H9 (cell line): ENCODE results near the gene N4BP2. TPM values are rescaled to one million over a fixed set of nuclear protein-coding genes. Genes with fewer than 3 reads are reported as not detected.

Source experiments
- DNase-seq: peaks from one replicate; pipeline ENCODE4 v3.0.0-alpha.2; 2017
- H2AFZ ChIP-seq: one replicate; pipeline ENCODE4 v1.6.1; 2013; ENCODE audit warnings: mild to moderate bottlenecking, low read length, control low read depth, moderate library complexity
- H2AK5ac ChIP-seq: 2 replicates; pipeline ENCODE4 v1.6.1; 2013; ENCODE audit warnings: low read length, control low read depth, mixed read lengths; ENCODE audit not compliant: insufficient read length
- H2BK120ac ChIP-seq: one replicate; pipeline ENCODE4 v1.6.1; 2013; ENCODE audit warnings: low read depth, mild to moderate bottlenecking, low read length, control low read depth, inconsistent platforms; ENCODE audit not compliant: poor library complexity, severe bottlenecking
- H2BK12ac ChIP-seq: 2 replicates; pipeline ENCODE4 v1.6.1; 2013; ENCODE audit warnings: low read length, control low read depth, mixed read lengths, low read depth; ENCODE audit not compliant: insufficient read length
- H2BK15ac ChIP-seq: 2 replicates; pipeline ENCODE4 v1.6.1; 2013; ENCODE audit warnings: low read depth, low read length, control low read depth
- H2BK20ac ChIP-seq: one replicate; pipeline ENCODE4 v1.6.1; 2013; ENCODE audit warnings: low read depth, mild to moderate bottlenecking, low read length, control low read depth, inconsistent platforms; ENCODE audit not compliant: poor library complexity, severe bottlenecking
- H2BK5ac ChIP-seq: 2 replicates; pipeline ENCODE4 v1.6.1; 2013; ENCODE audit warnings: low read length, control low read depth, mixed read lengths; ENCODE audit not compliant: insufficient read length
- H3K14ac ChIP-seq: 2 replicates; pipeline ENCODE4 v1.6.1; 2013; ENCODE audit warnings: low read length, control low read depth; ENCODE audit not compliant: insufficient read depth
- H3K18ac ChIP-seq: 2 replicates; pipeline ENCODE4 v1.6.1; 2013; ENCODE audit warnings: low read depth, mild to moderate bottlenecking, mixed read lengths, low read length, control low read depth; ENCODE audit not compliant: insufficient read length
- H3K23ac ChIP-seq: 2 replicates; pipeline ENCODE4 v1.6.1; 2013; ENCODE audit warnings: low read length, control low read depth, mixed read lengths, low read depth; ENCODE audit not compliant: insufficient read length
- H3K23me2 ChIP-seq: 2 replicates; pipeline ENCODE4 v1.6.1; 2013; ENCODE audit warnings: low read depth, mild to moderate bottlenecking, mixed read lengths, low read length, control low read depth; ENCODE audit not compliant: insufficient read length, poor library complexity, severe bottlenecking
- H3K27ac ChIP-seq: 2 replicates; pipeline ENCODE4 v1.5.1; 2013; ENCODE audit warnings: low read length, control low read depth, mixed read lengths, low read depth; ENCODE audit not compliant: insufficient read length
- H3K27me3 ChIP-seq: 2 replicates; pipeline ENCODE4 v1.6.1; 2013; ENCODE audit warnings: low read length, control low read depth, inconsistent platforms; ENCODE audit not compliant: insufficient read depth
- H3K4ac ChIP-seq: 2 replicates; pipeline ENCODE4 v1.6.1; 2013; ENCODE audit warnings: low read depth, mild to moderate bottlenecking, control low read depth, inconsistent platforms, low read length, moderate library complexity
- H3K4me1 ChIP-seq: 2 replicates; pipeline ENCODE4 v1.6.1; 2013; ENCODE audit warnings: low read length, control low read depth, inconsistent platforms; ENCODE audit not compliant: insufficient read depth
- H3K4me2 ChIP-seq: 2 replicates; pipeline ENCODE4 v1.6.1; 2013; ENCODE audit warnings: low read length, control low read depth, mixed read lengths; ENCODE audit not compliant: insufficient read length, insufficient read depth
- H3K56ac ChIP-seq: 2 replicates; pipeline ENCODE4 v1.6.1; 2013; ENCODE audit warnings: low read depth, mild to moderate bottlenecking, mixed read lengths, low read length, control low read depth; ENCODE audit not compliant: insufficient read length
- H3K79me1 ChIP-seq: 2 replicates; pipeline ENCODE4 v1.6.1; 2013; ENCODE audit warnings: low read depth, mild to moderate bottlenecking, moderate library complexity, low read length, control low read depth, inconsistent platforms; ENCODE audit not compliant: insufficient read depth, poor library complexity, severe bottlenecking
- H3K79me2 ChIP-seq: 2 replicates; pipeline ENCODE4 v1.6.1; 2013; ENCODE audit warnings: low read length, control low read depth, inconsistent platforms; ENCODE audit not compliant: insufficient read depth
- H3K9ac ChIP-seq: 2 replicates; pipeline ENCODE4 v1.6.1; 2013; ENCODE audit warnings: low read length, control low read depth, mixed read lengths; ENCODE audit not compliant: insufficient read length; ENCODE audit errors: extremely low read depth
- H3K9me3 ChIP-seq: one replicate; pipeline ENCODE4 v1.6.1; 2013; ENCODE audit warnings: low read depth, low read length, inconsistent platforms; ENCODE audit not compliant: control insufficient read depth
- H3T11ph ChIP-seq: one replicate; pipeline ENCODE4 v1.6.1; 2013; ENCODE audit warnings: mild to moderate bottlenecking, low read length, control low read depth, inconsistent platforms
- H4K20me1 ChIP-seq: one replicate; pipeline ENCODE4 v1.6.1; 2013; ENCODE audit not compliant: control insufficient read depth, insufficient read length, insufficient read depth
- H4K5ac ChIP-seq: 2 replicates; pipeline ENCODE4 v1.6.1; 2013; ENCODE audit warnings: low read depth, mild to moderate bottlenecking, mixed read lengths, low read length, control low read depth; ENCODE audit not compliant: insufficient read length
- H4K8ac ChIP-seq: replicated peaks from 2 replicates; pipeline ENCODE4 v1.6.1; 2013; ENCODE audit warnings: low read length, control low read depth, mixed read lengths, low read depth; ENCODE audit not compliant: insufficient read length
- H4K91ac ChIP-seq: 2 replicates; pipeline ENCODE4 v1.6.1; 2013; ENCODE audit warnings: low read depth, mild to moderate bottlenecking, moderate library complexity, mixed read lengths, low read length, control low read depth; ENCODE audit not compliant: insufficient read length
- H3K27ac Mint-ChIP-seq, 3 experiments: 2 replicates in 2 of 3; 3 replicates in 1 of 3; pipeline ENCODE4 v1.8.0; 2020 to 2021; ENCODE audit warnings: mixed read lengths in 3 of 3, mild to moderate bottlenecking in 1 of 3, moderate library complexity in 1 of 3
- H3K27me3 Mint-ChIP-seq: 2 replicates; pipeline ENCODE4 v1.8.0; 2021; ENCODE audit warnings: low read depth, mild to moderate bottlenecking, moderate library complexity, mixed read lengths
- H3K36me3 Mint-ChIP-seq, 3 experiments: 2 replicates in 2 of 3; 3 replicates in 1 of 3; pipeline ENCODE4 v1.8.0; 2020 to 2021; ENCODE audit warnings: low read depth in 3 of 3, mixed read lengths in 3 of 3; ENCODE audit not compliant: insufficient read depth in 1 of 3
- H3K4me1 Mint-ChIP-seq, 2 experiments: 2 replicates each; pipeline ENCODE4 v1.8.0; 2020; ENCODE audit warnings: mixed read lengths in 2 of 2
- H3K4me3 Mint-ChIP-seq, 2 experiments: 2 replicates in 1 of 2; 3 replicates in 1 of 2; pipeline ENCODE4 v1.8.0; 2020 to 2021; ENCODE audit warnings: mild to moderate bottlenecking in 2 of 2, mixed read lengths in 2 of 2, moderate library complexity in 1 of 2
- H3K9me3 Mint-ChIP-seq, 2 experiments: 2 replicates in 1 of 2; 3 replicates in 1 of 2; pipeline ENCODE4 v1.8.0; 2020; ENCODE audit warnings: mild to moderate bottlenecking in 2 of 2, mixed read lengths in 2 of 2, moderate library complexity in 1 of 2
- total RNA-seq: library from RNA; stranded (reverse); gene quantifications from 2 replicates; pipeline ENCODE4 v1.2.1, GENCODE V29; 2021
- TF ChIP-seq, protein P1 (sequence below): fragments of 200-600 bp; sonication (generic); conservative IDR thresholded peaks from 3 replicates; pipeline ENCODE4 v1.8.0; 2021; ENCODE audit warnings: antibody characterized with exemption, mild to moderate bottlenecking

Gene N4BP2
- total RNA-seq, 1 experiment from 2014 or later = 35.0 TPM

DNA sequence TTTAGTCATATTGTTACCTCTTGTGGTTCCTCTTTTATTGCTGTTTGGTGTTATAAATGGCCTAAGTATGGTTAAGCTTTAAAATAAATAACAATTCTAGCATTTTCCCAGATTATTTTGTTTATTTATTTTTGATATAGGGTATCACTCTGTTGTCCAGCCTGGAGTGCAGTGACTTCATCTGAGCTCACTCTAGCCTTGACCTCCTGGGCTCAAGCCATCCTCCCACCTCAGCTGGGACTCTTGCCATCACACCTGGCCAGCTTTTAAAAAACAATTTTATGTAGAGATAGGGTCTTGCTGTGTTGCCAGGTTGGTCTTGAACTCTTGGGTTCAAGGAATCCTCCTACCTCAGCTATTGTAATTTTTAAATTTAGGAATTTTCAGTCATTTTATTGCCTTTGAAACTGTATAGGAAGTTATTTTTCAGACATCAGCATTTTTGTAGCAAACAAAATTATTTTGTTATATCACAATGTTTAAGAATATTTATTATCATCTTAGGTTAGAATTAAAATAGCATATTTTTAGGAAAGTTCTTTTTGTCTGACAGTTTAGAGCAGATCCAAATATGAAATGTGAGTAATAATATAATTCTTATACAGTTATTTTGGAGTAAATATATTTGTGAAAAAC lies 73.9 kb downstream of the N4BP2 start:
- H3K27me3 Mint-ChIP-seq = no peaks in the 10 kb centered on the region
- Histone ChIP-seq H3K18ac (no peak overlapping the region), H3K4me2 (no peak overlapping the region), H3K79me1 (no peaks in the 10 kb centered on the region), H4K5ac (no peak overlapping the region), H3K9me3 (no peaks in the 10 kb centered on the region), H2BK5ac (no peak overlapping the region), H3K4me1 (no peaks in the 10 kb centered on the region), H4K20me1 (no peaks in the 10 kb centered on the region), H2AFZ (no peak overlapping the region), H2AK5ac (no peak overlapping the region), H3K27me3 (no peaks in the 10 kb centered on the region), H3K23ac (no peak overlapping the region), H2BK120ac (no peak overlapping the region), H3K9ac (no peak overlapping the region), H2BK15ac (no peak overlapping the region), H3K14ac (no peak overlapping the region), H3K79me2 (no peaks in the 10 kb centered on the region), H4K8ac (no peak overlapping the region), H4K91ac (no peak overlapping the region), H3K23me2 (no peaks in the 10 kb centered on the region), H3K4ac (no peak overlapping the region), H3K27ac (no peak overlapping the region), H3T11ph (no peak overlapping the region), H2BK20ac (no peak overlapping the region), H2BK12ac (no peak overlapping the region), H3K56ac (no peak overlapping the region)
- no peaks in the 10 kb centered on the region for H3K4me1 Mint-ChIP-seq
- H3K27ac Mint-ChIP-seq = no peak overlapping the region; a peak in 1 of 7 replicates
- no peak for DNase-seq
- TF ChIP-seq, protein P1, sequence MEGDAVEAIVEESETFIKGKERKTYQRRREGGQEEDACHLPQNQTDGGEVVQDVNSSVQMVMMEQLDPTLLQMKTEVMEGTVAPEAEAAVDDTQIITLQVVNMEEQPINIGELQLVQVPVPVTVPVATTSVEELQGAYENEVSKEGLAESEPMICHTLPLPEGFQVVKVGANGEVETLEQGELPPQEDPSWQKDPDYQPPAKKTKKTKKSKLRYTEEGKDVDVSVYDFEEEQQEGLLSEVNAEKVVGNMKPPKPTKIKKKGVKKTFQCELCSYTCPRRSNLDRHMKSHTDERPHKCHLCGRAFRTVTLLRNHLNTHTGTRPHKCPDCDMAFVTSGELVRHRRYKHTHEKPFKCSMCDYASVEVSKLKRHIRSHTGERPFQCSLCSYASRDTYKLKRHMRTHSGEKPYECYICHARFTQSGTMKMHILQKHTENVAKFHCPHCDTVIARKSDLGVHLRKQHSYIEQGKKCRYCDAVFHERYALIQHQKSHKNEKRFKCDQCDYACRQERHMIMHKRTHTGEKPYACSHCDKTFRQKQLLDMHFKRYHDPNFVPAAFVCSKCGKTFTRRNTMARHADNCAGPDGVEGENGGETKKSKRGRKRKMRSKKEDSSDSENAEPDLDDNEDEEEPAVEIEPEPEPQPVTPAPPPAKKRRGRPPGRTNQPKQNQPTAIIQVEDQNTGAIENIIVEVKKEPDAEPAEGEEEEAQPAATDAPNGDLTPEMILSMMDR = no peak
- no peak overlapping the region for H3K4me3 Mint-ChIP-seq
- no peaks in the 10 kb centered on the region for H3K9me3 Mint-ChIP-seq
- peaks cover 10 to 53% (median 27%) of the 10 kb centered on the region in 3 experiments; a peak in 6 of 7 replicates for H3K36me3 Mint-ChIP-seq
